CD1c-positive myeloid dendritic cell (primary cell): ENCODE results near the gene RSPH1.

Experiments
- DNase-seq: peaks from one replicate; pipeline ENCODE4 v3.0.0-alpha.2; 2016; ENCODE audit errors: extremely low spot score

Gene RSPH1

DNA sequence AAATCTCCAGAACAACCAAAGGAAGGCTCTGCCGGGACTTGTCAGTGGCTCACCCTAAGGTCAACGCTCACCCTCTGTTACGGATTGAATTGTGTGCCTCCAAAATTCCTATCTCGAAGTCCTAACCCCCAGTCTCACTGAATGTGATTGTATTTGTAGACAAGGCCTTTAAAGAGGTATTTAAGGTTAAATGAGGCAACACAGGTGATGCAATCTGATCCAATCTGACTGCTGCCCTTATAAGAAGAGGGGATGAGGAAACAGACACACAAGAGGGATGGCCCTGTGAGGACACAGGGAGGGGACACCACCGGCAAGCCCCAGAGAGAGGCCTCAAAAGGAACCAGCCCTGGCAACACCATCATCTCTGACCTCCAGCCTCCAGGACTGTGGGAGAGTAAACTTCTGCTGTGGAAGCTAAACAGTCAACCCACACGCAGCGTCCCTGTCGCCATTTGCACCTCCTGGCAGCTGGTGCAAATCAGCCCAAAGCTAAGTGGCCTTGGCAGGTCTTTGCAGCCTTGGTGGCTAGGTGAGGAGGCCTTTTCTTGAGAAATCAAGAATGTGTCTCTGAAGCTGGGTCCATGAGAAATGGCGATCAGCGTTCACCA is 68.1 kb downstream of the RSPH1 start:
- no peak for DNase-seq

GRCh38 chr21:42426876-42427480 is 69.0 kb downstream of the RSPH1 start:
- no peak for DNase-seq

GRCh38 chr21:42426424-42426823 is 69.6 kb downstream of the RSPH1 start:
- DNase-seq: no peak

GRCh38 chr21:42425591-42425990 is 70.4 kb downstream of the RSPH1 start:
- DNase-seq: no peak

DNA sequence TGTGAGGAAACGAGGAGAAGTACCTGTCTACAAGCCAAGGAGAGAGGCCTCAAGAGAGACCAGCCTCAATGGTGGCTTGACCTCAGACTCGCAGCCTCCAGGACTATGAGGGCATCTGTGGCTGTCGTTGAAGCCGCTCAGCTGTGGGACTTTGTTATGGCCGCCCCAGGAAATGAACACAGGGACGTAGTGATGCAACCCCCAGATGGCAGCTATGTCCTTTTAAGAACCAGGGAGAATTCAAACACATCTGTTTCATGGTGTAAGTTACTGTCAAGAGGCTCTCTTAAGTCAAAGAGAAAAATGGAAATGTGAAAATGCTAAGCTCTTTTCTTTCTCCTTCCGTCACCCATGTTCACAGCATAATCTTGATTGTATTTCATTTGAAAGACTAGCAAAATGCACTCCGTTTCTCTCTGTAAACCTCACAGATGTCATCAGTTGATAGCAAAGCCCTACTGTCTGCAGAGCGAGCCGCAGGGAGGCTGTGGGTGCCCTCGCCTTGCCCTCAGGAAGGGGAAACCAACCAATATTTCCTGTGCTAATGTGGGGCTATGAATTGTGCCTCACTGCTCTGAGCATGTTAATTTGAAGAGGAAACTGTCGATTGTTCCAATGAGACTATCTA is 71.0 kb downstream of the RSPH1 start:
- peak; percentile 47 for DNase-seq

DNA sequence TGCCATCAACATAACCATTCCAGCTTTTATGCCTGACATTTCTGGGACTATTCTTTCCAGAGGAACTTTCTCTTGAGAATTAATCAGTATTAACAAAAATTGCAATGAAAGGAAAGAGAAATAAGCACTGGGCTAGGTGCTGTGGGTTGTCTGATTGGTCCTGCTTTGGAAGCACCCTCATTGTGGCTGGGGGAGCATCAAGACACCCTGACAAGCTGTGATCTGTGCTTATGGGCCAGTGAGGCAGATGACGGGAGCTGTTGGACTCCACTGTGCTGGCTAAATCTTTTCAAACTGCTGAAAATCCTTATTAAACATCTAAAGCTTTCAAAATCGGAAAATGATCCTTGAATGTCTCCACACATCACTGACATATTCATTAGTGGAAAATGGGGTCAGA is 72.3 kb downstream of the RSPH1 start:
- no peak for DNase-seq

DNA sequence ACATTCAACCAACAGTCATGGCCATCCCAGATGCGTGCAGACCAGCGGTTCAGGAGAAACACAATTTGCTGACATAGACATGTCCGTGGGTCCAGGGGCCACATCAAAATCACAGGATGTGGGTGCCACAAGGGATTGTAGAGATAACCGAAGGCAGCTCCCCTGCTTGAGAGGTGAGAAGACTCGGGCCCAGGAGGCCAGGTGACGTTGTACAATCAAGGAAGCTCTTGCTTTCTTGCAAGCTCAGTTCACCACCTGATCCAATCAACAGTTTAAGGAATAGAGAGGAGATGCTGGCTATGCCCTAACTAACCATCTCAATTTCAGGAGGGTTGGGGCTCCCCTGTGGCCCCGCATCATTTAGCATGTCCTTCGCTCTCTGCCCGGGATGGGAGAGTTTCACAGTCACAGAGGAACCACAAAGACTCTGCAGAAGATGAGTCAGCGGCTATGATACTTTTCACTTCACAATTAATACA is 72.8 kb downstream of the RSPH1 start:
- no peak for DNase-seq
